HCT116 (cell line): ENCODE data around the gene MPI. TPM values are rescaled to one million over a fixed set of nuclear protein-coding genes. Genes with fewer than 3 reads are reported as not detected.

Experiments used
- ATAC-seq: fragments of 200-7000 bp; cut with Tn5 transposase; 2 replicates; pipeline ENCODE4 v1.9.1; 2020; ENCODE audit warnings: mild to moderate bottlenecking, moderate library complexity
- BruUV-seq: library from RNA; stranded (reverse); fragments of 400-500 nt; replicated peaks from 2 replicates; lab custom pipeline; 2021; lab: Mats Ljungman, UMichigan
- CTCF ChIA-PET: fragments of 300-600 bp; sonication (Branson Sonifier 250); formaldehyde crosslinking; loops from one replicate; lab custom pipeline; 2021; ENCODE audit warnings: antibody characterized with exemption; lab: Charles Lee
- POLR2A ChIA-PET: fragments of 300-600, 350-600 bp; sonication (Branson Sonifier 250); formaldehyde crosslinking; loops from one replicate; lab custom pipeline; 2021; ENCODE audit warnings: antibody characterized with exemption; lab: Charles Lee
- RAD21 ChIA-PET, 2 experiments: fragments of 300-600 bp; sonication (Branson Sonifier 250); formaldehyde crosslinking; loops; one replicate each; lab custom pipeline; 2023; ENCODE audit warnings: low total read pairs in 2 of 2; ENCODE audit not compliant: uncharacterized antibody in 2 of 2, unreplicated experiment in 2 of 2, low non-redundant PET in 1 of 2; lab: Charles Lee
- DNase-seq: peaks from one replicate; pipeline ENCODE4 v3.0.0-alpha.2; 2010; ENCODE audit warnings: low read depth, low spot score
- H2AFZ ChIP-seq: fragments of 200-600 bp; shearing (Covaris generic), sonication (generic); 2 replicates; pipeline ENCODE4 v1.6.1; 2017; ENCODE audit warnings: low read depth, mixed run types, mixed read lengths, antibody characterized with exemption, low read length; ENCODE audit not compliant: poor library complexity, severe bottlenecking
- H3K27ac ChIP-seq: 2 replicates; pipeline ENCODE4 v1.5.1; 2012; ENCODE audit warnings: low read depth, low read length
- H3K27me3 ChIP-seq: fragments of 200-600 bp; sonication (generic); 2 replicates; pipeline ENCODE4 v1.6.1; 2016; ENCODE audit warnings: mixed run types, low read length, mixed read lengths; ENCODE audit not compliant: insufficient read depth
- H3K36me3 ChIP-seq, 2 experiments: fragments of 200-500 bp in 1 of 2; fragments of 200-600 bp in 1 of 2; sonication (Bioruptor generic) in 1 of 2; sonication (generic) in 1 of 2; 2 replicates each; pipeline versions ENCODE4 v1.5.1 to v1.6.1; 2014 to 2016; ENCODE audit warnings: low read length in 2 of 2, inconsistent platforms in 1 of 2, mixed read lengths in 1 of 2, mixed run types in 1 of 2; ENCODE audit not compliant: insufficient read depth in 2 of 2, control insufficient read depth in 1 of 2
- H3K4me1 ChIP-seq, 2 experiments: fragments of 200-600 bp in 1 of 2; sonication (generic) in 1 of 2; 2 replicates each; pipeline versions ENCODE4 v1.5.1 to v1.6.1; 2012 to 2017; ENCODE audit warnings: low read length in 2 of 2, inconsistent platforms in 1 of 2, mild to moderate bottlenecking in 1 of 2, mixed read lengths in 1 of 2, mixed run types in 1 of 2, moderate library complexity in 1 of 2; ENCODE audit not compliant: insufficient read depth in 2 of 2, control insufficient read depth in 1 of 2
- H3K4me2 ChIP-seq: fragments of 200-600 bp; sonication (generic); 2 replicates; pipeline ENCODE4 v1.6.1; 2017; ENCODE audit warnings: mixed run types, low read length, mixed read lengths
- H3K4me3 ChIP-seq, 2 experiments: fragments of 200-600 bp in 1 of 2; sonication (generic) in 1 of 2; replicated peaks in 1 of 2; 2 replicates each; pipeline ENCODE4 v1.5.1; 2011 to 2016; ENCODE audit warnings: low read length in 2 of 2, control low read depth in 1 of 2, low read depth in 1 of 2, mild to moderate bottlenecking in 1 of 2, mixed read lengths in 1 of 2, mixed run types in 1 of 2
- H3K79me2 ChIP-seq: fragments of 200-600 bp; sonication (generic); 2 replicates; pipeline ENCODE4 v1.6.1; 2017; ENCODE audit warnings: mild to moderate bottlenecking, mixed run types, low read length, moderate library complexity, mixed read lengths; ENCODE audit not compliant: insufficient read depth
- H3K9ac ChIP-seq: fragments of 200-600 bp; sonication (generic); 2 replicates; pipeline ENCODE4 v1.6.1; 2016; ENCODE audit warnings: low read length, mixed read lengths
- H3K9me2 ChIP-seq: fragments of 200-600 bp; sonication (generic), shearing (Covaris generic); 2 replicates; pipeline ENCODE4 v1.6.1; 2017; ENCODE audit warnings: mixed run types, mild to moderate bottlenecking, moderate library complexity; ENCODE audit not compliant: insufficient read depth
- H3K9me3 ChIP-seq, 2 experiments: fragments of 200-500 bp in 1 of 2; fragments of 200-600 bp in 1 of 2; sonication (Bioruptor generic) in 1 of 2; sonication (generic) in 1 of 2; 2 replicates each; pipeline ENCODE4 v1.6.1; 2014 to 2017; ENCODE audit warnings: low read length in 2 of 2, mixed read lengths in 2 of 2, inconsistent platforms in 1 of 2, low read depth in 1 of 2, mild to moderate bottlenecking in 1 of 2, mixed run types in 1 of 2, moderate library complexity in 1 of 2; ENCODE audit not compliant: control insufficient read depth in 1 of 2, insufficient read depth in 1 of 2
- H4K20me1 ChIP-seq: fragments of 200-600 bp; sonication (generic), shearing (Covaris generic); 2 replicates; pipeline ENCODE4 v1.6.1; 2017; ENCODE audit warnings: mixed run types, mild to moderate bottlenecking, moderate library complexity; ENCODE audit not compliant: insufficient read depth
- CBX3 ChIP-seq: IDR thresholded peaks from 2 replicates; pipeline ENCODE4 v1.6.1; 2012; ENCODE audit warnings: low read depth
- CTCF ChIP-seq, 3 experiments: fragments of 200-600 bp in 1 of 3; sonication (generic) in 1 of 3; IDR thresholded peaks in 2 of 3; conservative IDR thresholded peaks in 1 of 3; 2 replicates each; pipeline ENCODE4 v1.5.1; 2012 to 2017; ENCODE audit warnings: low read depth in 2 of 3, low read length in 2 of 3, antibody characterized with exemption in 1 of 3, borderline replicate concordance in 1 of 3, control low read depth in 1 of 3, mild to moderate bottlenecking in 1 of 3, mixed read lengths in 1 of 3, mixed run types in 1 of 3, moderate library complexity in 1 of 3; ENCODE audit not compliant: insufficient read depth in 1 of 3
- EGR1 ChIP-seq: IDR thresholded peaks from 2 replicates; pipeline ENCODE4 v1.6.1; 2012; ENCODE audit warnings: low read depth
- ELF1 ChIP-seq: IDR thresholded peaks from 2 replicates; pipeline ENCODE4 v1.6.1; 2012; ENCODE audit warnings: low read depth, borderline replicate concordance
- EZH2 ChIP-seq: fragments of 200-600 bp; sonication (generic); IDR thresholded peaks from 2 replicates; pipeline ENCODE4 v1.6.1; 2017; ENCODE audit warnings: antibody characterized with exemption, mixed run types
- EZH2phosphoT487 ChIP-seq: fragments of 200-600 bp; IDR thresholded peaks from 2 replicates; pipeline ENCODE4 v1.6.1; 2018; ENCODE audit warnings: antibody characterized with exemption, borderline replicate concordance
- FOSL1 ChIP-seq: IDR thresholded peaks from 2 replicates; pipeline ENCODE4 v1.6.1; 2012; ENCODE audit warnings: low read depth
- JUND ChIP-seq: IDR thresholded peaks from 2 replicates; pipeline ENCODE4 v1.6.1; 2012
- RAD21 ChIP-seq: IDR thresholded peaks from 2 replicates; pipeline ENCODE4 v1.6.1; 2012; ENCODE audit warnings: low read depth, mild to moderate bottlenecking
- SIN3A ChIP-seq: IDR thresholded peaks from 2 replicates; pipeline ENCODE4 v1.6.1; 2012; ENCODE audit warnings: low read depth
- SRF ChIP-seq: IDR thresholded peaks from 2 replicates; pipeline ENCODE4 v1.6.1; 2012; ENCODE audit warnings: low read depth
- TCF7L2 ChIP-seq: IDR thresholded peaks from 2 replicates; pipeline ENCODE4 v1.7.0; 2011; ENCODE audit warnings: borderline replicate concordance, inconsistent platforms; ENCODE audit not compliant: insufficient read depth, insufficient read length; ENCODE audit errors: extremely low read depth
- YY1 ChIP-seq: IDR thresholded peaks from 2 replicates; pipeline ENCODE4 v1.6.1; 2011; ENCODE audit warnings: low read length, low read depth, moderate library complexity, mild to moderate bottlenecking; ENCODE audit not compliant: insufficient replicate concordance; ENCODE audit errors: extremely low read depth
- ZFX ChIP-seq: fragments of 450-650 bp; IDR thresholded peaks from 2 replicates; pipeline ENCODE4 v1.6.1; 2017
- ZNF274 ChIP-seq: fragments of 200-500 bp; sonication (Bioruptor generic); IDR thresholded peaks from 2 replicates; pipeline ENCODE4 v1.6.1; 2014; ENCODE audit warnings: mild to moderate bottlenecking, low read depth, low read length, inconsistent platforms
- intact Hi-C: fragments of 100-400 bp; cut with micrococcal nuclease; formaldehyde crosslinking; loops from 2 replicates; pipeline ENCODE4 v1.10.0; 2022
- total RNA-seq: library from RNA; stranded (reverse); gene quantifications from one replicate; pipeline ENCODE4 v1.2.1, GENCODE V29; 2021; ENCODE audit not compliant: unreplicated experiment
- TF ChIP-seq, protein P1 (sequence below): IDR thresholded peaks from 2 replicates; pipeline ENCODE4 v1.6.1; 2012
- TF ChIP-seq, protein P2 (sequence below): IDR thresholded peaks from 2 replicates; pipeline ENCODE4 v1.6.1; 2012; ENCODE audit warnings: low read depth

Gene MPI
- total RNA-seq, 1 experiment from 2014 or later = 49.7 TPM

GRCh38 chr15:74869372-74869725, 20.5 kb upstream of the MPI start:
- H3K4me2 ChIP-seq = no peak overlapping the region

More at GRCh38 chr15:74869372-74869725, 20.5 kb upstream of the MPI start:
- Histone ChIP-seq H4K20me1 (no peaks in the 10 kb centered on the region), H3K27ac (no peak overlapping the region), H3K36me3 (peaks cover 0 to 8% of the 10 kb centered on the region in 2 experiments; a peak in 1 of 4 replicates), H3K27me3 (no peaks in the 10 kb centered on the region), H2AFZ (no peak overlapping the region), H3K9me2 (no peaks in the 10 kb centered on the region), H3K4me1 (peaks cover 15 to 59% of the 10 kb centered on the region in 2 experiments), H3K4me3 (no peak overlapping the region), H3K9me3 (no peaks in the 10 kb centered on the region), H3K9ac (no peak overlapping the region), H3K79me2 (peaks cover 78% of the 10 kb centered on the region)
- ChIA-PET RAD21 (no interaction called here), POLR2A (no interaction called here), CTCF (interaction anchor here (0.8 kb wide), 1 partner anchor 32 kb away, joined by 3 read pairs; no protein-coding TSS in a partner anchor)
- no TSS peak for BruUV-seq
- DNase-seq (no peak), ATAC-seq (no peak)
- intact Hi-C loops = no loop called here
- TF ChIP-seq ELF1 (no peak), FOSL1 (no peak), EZH2 (no peak), CTCF (IDR thresholded peaks at IDR 0.05 in 2 of 3, conservative IDR thresholded peaks at IDR 0.05 in 1 of 3; ENCODE audit: borderline replicate concordance in 1 of 3, insufficient read depth in 1 of 3, low read depth in 2 of 3, low read length in 2 of 3) (no peak), ZFX (no peak), RAD21 (no peak), JUND (no peak), EGR1 (no peak), ZNF274 (no peak), EZH2phosphoT487 (no peak), SRF (no peak), CBX3 (no peak), SIN3A (no peak), TCF7L2 (no peak), YY1 (no peak)
- TF ChIP-seq, protein P1, sequence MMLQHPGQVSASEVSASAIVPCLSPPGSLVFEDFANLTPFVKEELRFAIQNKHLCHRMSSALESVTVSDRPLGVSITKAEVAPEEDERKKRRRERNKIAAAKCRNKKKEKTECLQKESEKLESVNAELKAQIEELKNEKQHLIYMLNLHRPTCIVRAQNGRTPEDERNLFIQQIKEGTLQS = no peak
- TF ChIP-seq, protein P2, sequence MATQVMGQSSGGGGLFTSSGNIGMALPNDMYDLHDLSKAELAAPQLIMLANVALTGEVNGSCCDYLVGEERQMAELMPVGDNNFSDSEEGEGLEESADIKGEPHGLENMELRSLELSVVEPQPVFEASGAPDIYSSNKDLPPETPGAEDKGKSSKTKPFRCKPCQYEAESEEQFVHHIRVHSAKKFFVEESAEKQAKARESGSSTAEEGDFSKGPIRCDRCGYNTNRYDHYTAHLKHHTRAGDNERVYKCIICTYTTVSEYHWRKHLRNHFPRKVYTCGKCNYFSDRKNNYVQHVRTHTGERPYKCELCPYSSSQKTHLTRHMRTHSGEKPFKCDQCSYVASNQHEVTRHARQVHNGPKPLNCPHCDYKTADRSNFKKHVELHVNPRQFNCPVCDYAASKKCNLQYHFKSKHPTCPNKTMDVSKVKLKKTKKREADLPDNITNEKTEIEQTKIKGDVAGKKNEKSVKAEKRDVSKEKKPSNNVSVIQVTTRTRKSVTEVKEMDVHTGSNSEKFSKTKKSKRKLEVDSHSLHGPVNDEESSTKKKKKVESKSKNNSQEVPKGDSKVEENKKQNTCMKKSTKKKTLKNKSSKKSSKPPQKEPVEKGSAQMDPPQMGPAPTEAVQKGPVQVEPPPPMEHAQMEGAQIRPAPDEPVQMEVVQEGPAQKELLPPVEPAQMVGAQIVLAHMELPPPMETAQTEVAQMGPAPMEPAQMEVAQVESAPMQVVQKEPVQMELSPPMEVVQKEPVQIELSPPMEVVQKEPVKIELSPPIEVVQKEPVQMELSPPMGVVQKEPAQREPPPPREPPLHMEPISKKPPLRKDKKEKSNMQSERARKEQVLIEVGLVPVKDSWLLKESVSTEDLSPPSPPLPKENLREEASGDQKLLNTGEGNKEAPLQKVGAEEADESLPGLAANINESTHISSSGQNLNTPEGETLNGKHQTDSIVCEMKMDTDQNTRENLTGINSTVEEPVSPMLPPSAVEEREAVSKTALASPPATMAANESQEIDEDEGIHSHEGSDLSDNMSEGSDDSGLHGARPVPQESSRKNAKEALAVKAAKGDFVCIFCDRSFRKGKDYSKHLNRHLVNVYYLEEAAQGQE = no peak
